ENCODE measurements around the gene ADIRF.

Gene ADIRF

GRCh38 chr10:86942441-86943315, 25.6 kb upstream of the ADIRF start:
- DNase-seq (ENCODE audit: extremely low read depth, low read depth): no peak
- TF ChIP-seq CTCF (IDR thresholded peaks at IDR 0.05; ENCODE audit: low read depth, low read length, missing control alignments): no peak
- no peak overlapping the region for H3K4me3 ChIP-seq (replicated peaks; ENCODE audit: low read depth, low read length)

- no peak overlapping the region for H3K4me3 ChIP-seq (replicated peaks; ENCODE audit: low read depth, low read length)
- no peak for TF ChIP-seq CTCF (IDR thresholded peaks at IDR 0.05; ENCODE audit: low read depth, low read length, missing control alignments)
- no peak for DNase-seq (ENCODE audit: extremely low read depth, low read depth)
Measured at GRCh38 chr10:86943316-86944030, 24.8 kb upstream of the ADIRF start.

GRCh38 chr10:86944031-86944419, 24.3 kb upstream of the ADIRF start:
- H3K4me3 ChIP-seq (replicated peaks; ENCODE audit: low read depth, low read length): no peak overlapping the region
- no peak for TF ChIP-seq CTCF (IDR thresholded peaks at IDR 0.05; ENCODE audit: low read depth, low read length, missing control alignments)
- DNase-seq (ENCODE audit: extremely low read depth, low read depth): no peak

DNA sequence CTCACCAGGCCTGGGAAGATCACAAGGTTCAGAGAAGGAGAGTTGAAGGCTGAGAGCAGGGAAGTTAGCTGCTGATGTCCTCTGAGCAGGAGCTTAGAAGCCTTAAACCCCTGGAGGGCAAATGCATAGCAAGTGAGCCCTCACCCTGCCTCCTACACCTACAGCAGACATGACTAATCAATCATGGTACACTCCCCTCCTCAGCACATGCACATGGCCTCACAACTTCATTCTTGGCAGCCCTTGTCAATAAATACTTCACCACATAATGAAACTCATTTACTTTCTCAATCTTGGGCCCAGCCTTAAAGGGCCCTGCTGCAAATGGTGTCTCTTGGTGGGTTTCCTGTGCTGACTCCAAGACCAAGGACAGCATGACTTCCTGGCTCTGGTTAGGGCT, 23.8 kb upstream of the ADIRF start:
- no peak for DNase-seq (ENCODE audit: extremely low read depth, low read depth)
- H3K4me3 ChIP-seq (replicated peaks; ENCODE audit: low read depth, low read length): no peak overlapping the region
- TF ChIP-seq CTCF (IDR thresholded peaks at IDR 0.05; ENCODE audit: low read depth, low read length, missing control alignments): no peak

- no peak for TF ChIP-seq CTCF (IDR thresholded peaks at IDR 0.05; ENCODE audit: low read depth, low read length, missing control alignments)
- DNase-seq (ENCODE audit: extremely low read depth, low read depth): no peak
- no peak overlapping the region for H3K4me3 ChIP-seq (replicated peaks; ENCODE audit: low read depth, low read length)
Measured at GRCh38 chr10:86944907-86945306, 23.4 kb upstream of the ADIRF start.

DNA sequence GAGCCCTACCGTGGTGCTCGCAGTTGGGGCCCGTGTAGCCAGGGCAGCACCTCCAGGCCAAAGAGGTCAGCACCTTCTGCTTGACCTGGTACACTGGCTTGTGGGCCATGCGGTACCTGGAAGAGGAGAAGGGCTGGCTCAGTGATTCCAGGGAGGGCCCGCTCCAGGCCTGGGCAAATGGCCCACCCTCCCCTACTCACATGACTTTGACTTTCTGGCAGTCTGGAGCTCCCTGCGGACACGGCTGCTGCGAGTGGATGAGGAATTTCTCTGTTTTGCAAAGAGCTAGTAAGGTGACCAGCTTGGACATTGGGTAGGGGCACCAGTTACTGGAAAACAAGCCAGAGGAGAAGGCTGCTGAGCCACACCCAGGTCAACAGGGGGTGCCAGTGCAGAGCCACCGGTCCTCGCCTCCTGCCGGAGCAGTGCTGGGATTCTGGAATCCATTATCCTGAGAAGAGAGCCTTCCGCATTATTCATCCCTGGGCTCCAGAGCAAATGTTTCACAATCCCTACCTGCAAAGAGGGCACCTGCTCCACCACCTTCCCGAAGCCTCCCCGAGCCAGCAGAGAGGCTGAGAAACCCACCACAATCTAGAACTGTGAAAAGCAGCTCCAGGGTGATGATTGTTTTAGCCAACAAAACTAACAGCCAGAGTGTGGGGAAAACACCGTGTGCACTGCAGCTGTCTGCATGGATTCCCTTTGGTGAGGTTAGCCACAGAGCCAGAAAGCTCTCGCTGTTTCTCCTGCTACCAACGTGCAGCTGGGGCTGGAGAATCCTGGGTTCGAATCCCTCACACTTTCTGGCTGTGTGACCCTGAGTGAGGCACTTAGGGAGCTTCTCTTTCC, 22.7 kb upstream of the ADIRF start:
- no peak overlapping the region for H3K4me3 ChIP-seq (replicated peaks; ENCODE audit: low read depth, low read length)
- peak; percentile 54 for TF ChIP-seq CTCF (IDR thresholded peaks at IDR 0.05; ENCODE audit: low read depth, low read length, missing control alignments)
- no peak for DNase-seq (ENCODE audit: extremely low read depth, low read depth)
